ENCODE data around the gene MGAT5. TPM values are rescaled to one million over a fixed set of nuclear protein-coding genes. Genes with fewer than 3 reads are reported as not detected.

The MGAT5 gene
- polyA plus RNA-seq, 4 donors, result 5.6 to 27.4 (median 12.3) TPM

DNA sequence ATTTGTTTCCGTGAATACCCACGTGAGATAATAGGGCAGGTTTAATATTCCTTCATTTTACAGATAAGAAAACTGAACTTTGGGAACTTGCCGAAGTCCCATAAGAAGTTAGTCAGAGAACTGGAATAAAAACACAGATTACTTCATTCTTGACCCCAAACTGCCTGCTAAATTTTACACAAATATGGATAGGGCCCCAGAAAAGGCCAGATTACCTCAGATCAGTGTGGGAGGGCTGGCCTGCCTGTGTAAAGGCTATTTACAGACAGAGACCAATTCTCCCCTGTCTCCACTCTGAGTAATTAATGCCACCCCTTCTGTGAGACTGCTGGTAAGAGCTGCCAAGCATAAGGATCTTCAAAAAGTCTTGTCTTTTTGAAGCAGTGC is 139.2 kb downstream of the MGAT5 start:
- H3K27me3 ChIP-seq (ENCODE audit: control insufficient read depth in 3 of 3, insufficient read depth in 3 of 3, low read length in 3 of 3), result no peaks in the 10 kb centered on the region
- DNase-seq (peak; percentile 39 to 50), FAIRE-seq (no peak)
- H3K9me3 ChIP-seq (ENCODE audit: control insufficient read depth in 2 of 2, insufficient read depth in 1 of 2, low read depth in 1 of 2, low read length in 1 of 2), result peaks cover 0 to 2% of the 10 kb centered on the region in 2 donors
- H3K4me3 ChIP-seq (ENCODE audit: low read depth in 1 of 3, low read length in 3 of 3), result no peak overlapping the region
- WGBS, 3 donors, result 32 to 58% (median 42%) methylated on average over 3 of the region's 3 CpGs
- H3K4me1 ChIP-seq (ENCODE audit: control insufficient read depth in 3 of 3, insufficient read depth in 2 of 3, low read depth in 1 of 3, low read length in 2 of 3), result peaks cover 16 to 30% (median 26%) of the 10 kb centered on the region in 3 donors
- H3K27ac ChIP-seq (ENCODE audit: low read depth in 1 of 3, low read length in 2 of 3), result peak overlapping the region in 2 of 3 donors; percentile 12 to 47
- H3K36me3 ChIP-seq (ENCODE audit: control insufficient read depth in 3 of 3, insufficient read depth in 2 of 3, low read depth in 1 of 3, low read length in 3 of 3), result peaks cover 0 to 4% (median 3%) of the 10 kb centered on the region in 3 donors

- peaks cover 15 to 30% (median 26%) of the 10 kb centered on the region in 3 donors for H3K4me1 ChIP-seq (ENCODE audit: control insufficient read depth in 3 of 3, insufficient read depth in 2 of 3, low read depth in 1 of 3, low read length in 2 of 3)
- no peak for DNase-seq
- no peaks in the 10 kb centered on the region for H3K27me3 ChIP-seq (ENCODE audit: control insufficient read depth in 3 of 3, insufficient read depth in 3 of 3, low read length in 3 of 3)
- peaks cover 0 to 9% (median 5%) of the 10 kb centered on the region in 3 donors for H3K36me3 ChIP-seq (ENCODE audit: control insufficient read depth in 3 of 3, insufficient read depth in 2 of 3, low read depth in 1 of 3, low read length in 3 of 3)
- 80 to 98% (median 88%) methylated on average over 1 of the region's 1 CpG for WGBS, 3 donors
- H3K9me3 ChIP-seq (ENCODE audit: control insufficient read depth in 2 of 2, insufficient read depth in 1 of 2, low read depth in 1 of 2, low read length in 1 of 2), result peaks cover 0 to 2% of the 10 kb centered on the region in 2 donors
- peak overlapping the region in 2 of 3 donors; percentile 37 to 67 for H3K27ac ChIP-seq (ENCODE audit: low read depth in 1 of 3, low read length in 2 of 3)
- no peak for FAIRE-seq
- H3K4me3 ChIP-seq (ENCODE audit: low read depth in 1 of 3, low read length in 3 of 3), result no peak overlapping the region
Measured at GRCh38 chr2:134395779-134396178, 141.9 kb downstream of the MGAT5 start.

DNA sequence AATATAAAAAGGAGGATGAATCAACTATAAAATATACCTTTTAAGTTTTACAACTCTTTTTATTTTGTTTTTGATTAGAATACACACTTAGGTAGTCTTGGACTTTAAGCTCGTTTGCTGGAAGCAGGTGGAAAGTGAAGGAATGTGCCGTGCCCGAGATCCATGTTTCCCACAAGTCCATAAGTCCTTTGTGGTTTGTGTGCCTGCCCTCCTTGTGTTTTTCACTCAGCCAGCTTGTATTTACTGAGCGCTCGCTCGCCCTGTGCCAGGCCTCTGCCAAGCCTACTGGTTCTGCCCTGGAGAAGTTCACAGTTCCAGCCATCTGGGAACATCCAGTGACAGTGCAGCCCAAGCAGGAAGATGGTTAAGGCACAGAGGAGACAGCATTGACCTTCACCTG is 142.6 kb downstream of the MGAT5 start:
- H3K36me3 ChIP-seq (ENCODE audit: control insufficient read depth in 3 of 3, insufficient read depth in 2 of 3, low read depth in 1 of 3, low read length in 3 of 3), result peaks cover 0 to 9% (median 5%) of the 10 kb centered on the region in 3 donors
- H3K27me3 ChIP-seq (ENCODE audit: control insufficient read depth in 3 of 3, insufficient read depth in 3 of 3, low read length in 3 of 3), result no peaks in the 10 kb centered on the region
- FAIRE-seq (no peak), DNase-seq (peak; percentile 83 to 89)
- peak overlapping the region; percentile 69 to 75 (median 72) for H3K27ac ChIP-seq (ENCODE audit: low read depth in 1 of 3, low read length in 2 of 3)
- no peak overlapping the region for H3K4me3 ChIP-seq (ENCODE audit: low read depth in 1 of 3, low read length in 3 of 3)
- H3K9me3 ChIP-seq (ENCODE audit: control insufficient read depth in 2 of 2, insufficient read depth in 1 of 2, low read depth in 1 of 2, low read length in 1 of 2), result no peaks in the 10 kb centered on the region
- 10 to 54% (median 47%) methylated on average over 6 of the region's 6 CpGs for WGBS, 3 donors
- peaks cover 12 to 30% (median 21%) of the 10 kb centered on the region in 3 donors for H3K4me1 ChIP-seq (ENCODE audit: control insufficient read depth in 3 of 3, insufficient read depth in 2 of 3, low read depth in 1 of 3, low read length in 2 of 3)

GRCh38 chr2:134397146-134397896 is 143.4 kb downstream of the MGAT5 start:
- H3K36me3 ChIP-seq (ENCODE audit: control insufficient read depth in 3 of 3, insufficient read depth in 2 of 3, low read depth in 1 of 3, low read length in 3 of 3), result peaks cover 0 to 9% (median 5%) of the 10 kb centered on the region in 3 donors
- no peak overlapping the region for H3K4me3 ChIP-seq (ENCODE audit: low read depth in 1 of 3, low read length in 3 of 3)
- 84 to 92% (median 87%) methylated on average over 7 of the region's 7 CpGs for WGBS, 3 donors
- no peaks in the 10 kb centered on the region for H3K27me3 ChIP-seq (ENCODE audit: control insufficient read depth in 3 of 3, insufficient read depth in 3 of 3, low read length in 3 of 3)
- H3K4me1 ChIP-seq (ENCODE audit: control insufficient read depth in 3 of 3, insufficient read depth in 2 of 3, low read depth in 1 of 3, low read length in 2 of 3), result peaks cover 12 to 21% (median 17%) of the 10 kb centered on the region in 3 donors
- FAIRE-seq (no peak), DNase-seq (no peak)
- H3K27ac ChIP-seq (ENCODE audit: low read depth in 1 of 3, low read length in 2 of 3), result peak overlapping the region in 2 of 3 donors; percentile 72 to 75
- H3K9me3 ChIP-seq (ENCODE audit: control insufficient read depth in 2 of 2, insufficient read depth in 1 of 2, low read depth in 1 of 2, low read length in 1 of 2), result no peaks in the 10 kb centered on the region

- FAIRE-seq, result no peak
- H3K27me3 ChIP-seq (ENCODE audit: control insufficient read depth in 3 of 3, insufficient read depth in 3 of 3, low read length in 3 of 3), result no peaks in the 10 kb centered on the region
- 59 to 83% (median 74%) methylated on average over 6 of the region's 6 CpGs for WGBS, 3 donors
Measured at GRCh38 chr2:134398300-134398699, 144.4 kb downstream of the MGAT5 start.

GRCh38 chr2:134399096-134399495 is 145.2 kb downstream of the MGAT5 start:
- Histone ChIP-seq H3K36me3 (ENCODE audit: control insufficient read depth in 3 of 3, insufficient read depth in 2 of 3, low read depth in 1 of 3, low read length in 3 of 3) (peaks cover 4 to 14% (median 12%) of the 10 kb centered on the region in 3 donors), H3K4me3 (ENCODE audit: low read depth in 1 of 3, low read length in 3 of 3) (no peak overlapping the region), H3K4me1 (ENCODE audit: control insufficient read depth in 3 of 3, insufficient read depth in 2 of 3, low read depth in 1 of 3, low read length in 2 of 3) (peaks cover 7 to 10% (median 9%) of the 10 kb centered on the region in 3 donors), H3K9me3 (ENCODE audit: control insufficient read depth in 2 of 2, insufficient read depth in 1 of 2, low read depth in 1 of 2, low read length in 1 of 2) (no peaks in the 10 kb centered on the region), H3K27me3 (ENCODE audit: control insufficient read depth in 3 of 3, insufficient read depth in 3 of 3, low read length in 3 of 3) (no peaks in the 10 kb centered on the region), H3K27ac (ENCODE audit: low read depth in 1 of 3, low read length in 2 of 3) (no peak overlapping the region)
- WGBS, 3 donors, result 90 to 98% (median 98%) methylated on average over 2 of the region's 2 CpGs
- FAIRE-seq (no peak), DNase-seq (no peak)

More at GRCh38 chr2:134398300-134398699, 144.4 kb downstream of the MGAT5 start:
- DNase-seq, result no peak
- peaks cover 4 to 10% (median 8%) of the 10 kb centered on the region in 3 donors for H3K36me3 ChIP-seq (ENCODE audit: control insufficient read depth in 3 of 3, insufficient read depth in 2 of 3, low read depth in 1 of 3, low read length in 3 of 3)
- H3K27ac ChIP-seq (ENCODE audit: low read depth in 1 of 3, low read length in 2 of 3), result no peak overlapping the region
- H3K4me1 ChIP-seq (ENCODE audit: control insufficient read depth in 3 of 3, insufficient read depth in 2 of 3, low read depth in 1 of 3, low read length in 2 of 3), result peaks cover 9 to 12% (median 9%) of the 10 kb centered on the region in 3 donors
- H3K4me3 ChIP-seq (ENCODE audit: low read depth in 1 of 3, low read length in 3 of 3), result no peak overlapping the region
- H3K9me3 ChIP-seq (ENCODE audit: control insufficient read depth in 2 of 2, insufficient read depth in 1 of 2, low read depth in 1 of 2, low read length in 1 of 2), result no peaks in the 10 kb centered on the region

GRCh38 chr2:134401081-134401497 is 147.2 kb downstream of the MGAT5 start:
- DNase-seq (no peak), FAIRE-seq (no peak)
- 57 to 74% (median 66%) methylated on average over 5 of the region's 5 CpGs for WGBS, 3 donors
- Histone ChIP-seq H3K4me1 (ENCODE audit: control insufficient read depth in 3 of 3, insufficient read depth in 2 of 3, low read depth in 1 of 3, low read length in 2 of 3) (peaks cover 5 to 9% (median 7%) of the 10 kb centered on the region in 3 donors), H3K4me3 (ENCODE audit: low read depth in 1 of 3, low read length in 3 of 3) (no peak overlapping the region), H3K9me3 (ENCODE audit: control insufficient read depth in 2 of 2, insufficient read depth in 1 of 2, low read depth in 1 of 2, low read length in 1 of 2) (no peaks in the 10 kb centered on the region), H3K36me3 (ENCODE audit: control insufficient read depth in 3 of 3, insufficient read depth in 2 of 3, low read depth in 1 of 3, low read length in 3 of 3) (peaks cover 4 to 14% (median 12%) of the 10 kb centered on the region in 3 donors), H3K27ac (ENCODE audit: low read depth in 1 of 3, low read length in 2 of 3) (peak overlapping the region in 1 of 3 donors; percentile 23), H3K27me3 (ENCODE audit: control insufficient read depth in 3 of 3, insufficient read depth in 3 of 3, low read length in 3 of 3) (no peaks in the 10 kb centered on the region)

DNA sequence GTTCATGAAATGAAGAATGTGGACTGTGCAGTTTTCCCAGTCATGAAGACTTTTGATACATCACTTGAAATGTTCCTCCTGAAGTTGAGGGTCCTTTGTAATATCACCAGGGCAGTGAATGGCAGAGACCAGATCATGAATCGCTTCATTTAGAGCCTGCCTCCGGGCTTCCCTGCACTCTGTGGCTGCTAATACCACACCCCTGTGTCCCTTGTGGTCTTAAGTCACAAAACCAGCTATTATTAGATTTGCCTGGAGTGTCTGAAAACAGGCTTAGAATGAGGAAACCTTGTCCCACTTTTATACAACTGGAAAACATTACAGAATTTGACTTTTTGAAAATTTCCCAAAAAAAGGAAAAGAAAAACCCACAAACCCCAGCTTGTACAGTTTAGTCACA is 147.9 kb downstream of the MGAT5 start:
- H3K36me3 ChIP-seq (ENCODE audit: control insufficient read depth in 3 of 3, insufficient read depth in 2 of 3, low read depth in 1 of 3, low read length in 3 of 3), result peaks cover 4 to 21% (median 12%) of the 10 kb centered on the region in 3 donors
- no peak overlapping the region for H3K27ac ChIP-seq (ENCODE audit: low read depth in 1 of 3, low read length in 2 of 3)
- DNase-seq, result no peak
- FAIRE-seq, result no peak
- peaks cover 2 to 9% (median 2%) of the 10 kb centered on the region in 3 donors for H3K4me1 ChIP-seq (ENCODE audit: control insufficient read depth in 3 of 3, insufficient read depth in 2 of 3, low read depth in 1 of 3, low read length in 2 of 3)
- H3K27me3 ChIP-seq (ENCODE audit: control insufficient read depth in 3 of 3, insufficient read depth in 3 of 3, low read length in 3 of 3), result no peaks in the 10 kb centered on the region
- no peak overlapping the region for H3K4me3 ChIP-seq (ENCODE audit: low read depth in 1 of 3, low read length in 3 of 3)
- no peaks in the 10 kb centered on the region for H3K9me3 ChIP-seq (ENCODE audit: control insufficient read depth in 2 of 2, insufficient read depth in 1 of 2, low read depth in 1 of 2, low read length in 1 of 2)
- WGBS, 3 donors, result 60 to 81% (median 71%) methylated on average over 2 of the region's 2 CpGs

Measured in small intestine (tissue), 7 donors.